Hepatocyte (in vitro differentiated cells): ENCODE data around the gene SDK1.
"Not testable (repeated sequence)": the region's sequence is repeated elsewhere in the genome, so short reads cannot be mapped to it uniquely, and the experiment has no call there.

Experiments
- EZH2 ChIP-seq: fragments of 200-600 bp; sonication (generic); IDR thresholded peaks from 2 replicates; pipeline ENCODE4 v1.6.1; 2016; ENCODE audit warnings: antibody characterized with exemption, mild to moderate bottlenecking, borderline replicate concordance
- EZH2phosphoT487 ChIP-seq: fragments of 200-600 bp; sonication (generic); IDR thresholded peaks from one replicate; pipeline ENCODE4 v1.6.1; 2018; ENCODE audit warnings: antibody characterized with exemption, mild to moderate bottlenecking, low read depth, moderate library complexity; ENCODE audit not compliant: unreplicated experiment, severe bottlenecking
- TF ChIP-seq, protein P1 (sequence below): fragments of 200-600 bp; sonication (generic); IDR thresholded peaks from 2 replicates; pipeline ENCODE4 v1.5.1; 2016; ENCODE audit warnings: antibody characterized with exemption, mild to moderate bottlenecking; ENCODE audit not compliant: poor library complexity

DNA sequence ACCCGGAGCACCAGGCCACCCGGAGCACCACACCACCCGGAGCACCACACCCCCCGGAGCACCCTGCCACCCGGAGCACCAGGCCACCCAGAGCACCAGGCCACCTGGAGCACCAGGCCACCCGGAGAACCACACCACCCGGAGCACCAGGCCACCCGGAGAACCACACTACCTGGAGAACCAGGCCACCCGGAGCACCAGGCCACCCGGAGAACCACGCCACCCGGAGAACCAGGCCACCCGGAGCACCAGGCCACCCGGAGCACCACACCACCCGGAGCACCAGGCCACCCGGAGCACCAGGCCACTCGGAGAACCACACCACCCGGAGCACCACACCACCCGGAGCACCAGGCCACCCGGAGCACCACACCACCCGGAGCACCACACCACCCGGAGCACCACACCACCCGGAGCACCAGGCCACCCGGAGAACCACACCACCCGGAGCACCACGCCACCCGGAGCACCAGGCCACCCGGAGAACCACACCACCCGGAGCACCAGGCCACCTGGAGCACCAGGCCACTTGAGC, 916.1 kb downstream of the SDK1 start:
- not testable (repeated sequence) for TF ChIP-seq EZH2, EZH2phosphoT487
- TF ChIP-seq, protein P1, sequence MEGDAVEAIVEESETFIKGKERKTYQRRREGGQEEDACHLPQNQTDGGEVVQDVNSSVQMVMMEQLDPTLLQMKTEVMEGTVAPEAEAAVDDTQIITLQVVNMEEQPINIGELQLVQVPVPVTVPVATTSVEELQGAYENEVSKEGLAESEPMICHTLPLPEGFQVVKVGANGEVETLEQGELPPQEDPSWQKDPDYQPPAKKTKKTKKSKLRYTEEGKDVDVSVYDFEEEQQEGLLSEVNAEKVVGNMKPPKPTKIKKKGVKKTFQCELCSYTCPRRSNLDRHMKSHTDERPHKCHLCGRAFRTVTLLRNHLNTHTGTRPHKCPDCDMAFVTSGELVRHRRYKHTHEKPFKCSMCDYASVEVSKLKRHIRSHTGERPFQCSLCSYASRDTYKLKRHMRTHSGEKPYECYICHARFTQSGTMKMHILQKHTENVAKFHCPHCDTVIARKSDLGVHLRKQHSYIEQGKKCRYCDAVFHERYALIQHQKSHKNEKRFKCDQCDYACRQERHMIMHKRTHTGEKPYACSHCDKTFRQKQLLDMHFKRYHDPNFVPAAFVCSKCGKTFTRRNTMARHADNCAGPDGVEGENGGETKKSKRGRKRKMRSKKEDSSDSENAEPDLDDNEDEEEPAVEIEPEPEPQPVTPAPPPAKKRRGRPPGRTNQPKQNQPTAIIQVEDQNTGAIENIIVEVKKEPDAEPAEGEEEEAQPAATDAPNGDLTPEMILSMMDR = not testable (repeated sequence)
